Thymus (tissue), 11 donors: ENCODE results near the gene S1PR5. TPM values are rescaled to one million over a fixed set of nuclear protein-coding genes. Genes with fewer than 3 reads are reported as not detected.

Experiments used
- DNase-seq, 9 donors: peaks; one replicate each; pipeline ENCODE4 v3.0.0-alpha.2; 2013; ENCODE audit warnings: low spot score in 9 of 9, low read depth in 6 of 9, missing footprints in 1 of 9
- H3K27ac ChIP-seq, 2 donors: one replicate each; pipeline ENCODE4 v1.5.1; 2013; ENCODE audit warnings: control low read depth in 1 of 2, low read depth in 1 of 2, low read length in 1 of 2, mild to moderate bottlenecking in 1 of 2, moderate library complexity in 1 of 2
- H3K27me3 ChIP-seq, 2 donors: one replicate each; pipeline ENCODE4 v1.5.1; 2013; ENCODE audit warnings: low read length in 1 of 2; ENCODE audit not compliant: control insufficient read depth in 2 of 2, insufficient read depth in 1 of 2
- H3K36me3 ChIP-seq, 2 donors: one replicate each; pipeline ENCODE4 v1.5.1; 2013; ENCODE audit warnings: low read length in 1 of 2, mild to moderate bottlenecking in 1 of 2, moderate library complexity in 1 of 2; ENCODE audit not compliant: control insufficient read depth in 2 of 2, insufficient read depth in 2 of 2
- H3K4me1 ChIP-seq, 2 donors: one replicate each; pipeline ENCODE4 v1.5.1; 2013; ENCODE audit warnings: low read length in 2 of 2; ENCODE audit not compliant: control insufficient read depth in 2 of 2, insufficient read depth in 2 of 2
- H3K4me3 ChIP-seq, 2 donors: one replicate each; pipeline ENCODE4 v1.5.1; 2013; ENCODE audit warnings: low read length in 2 of 2, control low read depth in 1 of 2, mild to moderate bottlenecking in 1 of 2
- H3K9me3 ChIP-seq, 2 donors: one replicate each; pipeline ENCODE4 v1.5.1; 2013; ENCODE audit warnings: low read length in 1 of 2, mild to moderate bottlenecking in 1 of 2; ENCODE audit not compliant: control insufficient read depth in 2 of 2, insufficient read depth in 1 of 2
- WGBS: extraction: QIAGEN DNeasy Blood & Tissue Kit; methylation state at CpG from one replicate; pipeline ENCODE4 v1.1.7; 2013; 5-methylcytosine and 5-hydroxymethylcytosine counted together
- polyA plus RNA-seq: library from polyadenylated mRNA; stranded (reverse); fragments of 200-250 nt; gene quantifications from one replicate; pipeline ENCODE4 v1.2.3, GENCODE V29; 2013
- total RNA-seq: library from RNA; stranded (reverse); fragments of 120-200 nt; gene quantifications from one replicate; pipeline ENCODE4 v1.2.4, GENCODE V29; 2013
- donor health status: healthy.

The S1PR5 gene
- total and polyA plus RNA-seq, 2 donors = 0.61 to 4.2 TPM

DNA sequence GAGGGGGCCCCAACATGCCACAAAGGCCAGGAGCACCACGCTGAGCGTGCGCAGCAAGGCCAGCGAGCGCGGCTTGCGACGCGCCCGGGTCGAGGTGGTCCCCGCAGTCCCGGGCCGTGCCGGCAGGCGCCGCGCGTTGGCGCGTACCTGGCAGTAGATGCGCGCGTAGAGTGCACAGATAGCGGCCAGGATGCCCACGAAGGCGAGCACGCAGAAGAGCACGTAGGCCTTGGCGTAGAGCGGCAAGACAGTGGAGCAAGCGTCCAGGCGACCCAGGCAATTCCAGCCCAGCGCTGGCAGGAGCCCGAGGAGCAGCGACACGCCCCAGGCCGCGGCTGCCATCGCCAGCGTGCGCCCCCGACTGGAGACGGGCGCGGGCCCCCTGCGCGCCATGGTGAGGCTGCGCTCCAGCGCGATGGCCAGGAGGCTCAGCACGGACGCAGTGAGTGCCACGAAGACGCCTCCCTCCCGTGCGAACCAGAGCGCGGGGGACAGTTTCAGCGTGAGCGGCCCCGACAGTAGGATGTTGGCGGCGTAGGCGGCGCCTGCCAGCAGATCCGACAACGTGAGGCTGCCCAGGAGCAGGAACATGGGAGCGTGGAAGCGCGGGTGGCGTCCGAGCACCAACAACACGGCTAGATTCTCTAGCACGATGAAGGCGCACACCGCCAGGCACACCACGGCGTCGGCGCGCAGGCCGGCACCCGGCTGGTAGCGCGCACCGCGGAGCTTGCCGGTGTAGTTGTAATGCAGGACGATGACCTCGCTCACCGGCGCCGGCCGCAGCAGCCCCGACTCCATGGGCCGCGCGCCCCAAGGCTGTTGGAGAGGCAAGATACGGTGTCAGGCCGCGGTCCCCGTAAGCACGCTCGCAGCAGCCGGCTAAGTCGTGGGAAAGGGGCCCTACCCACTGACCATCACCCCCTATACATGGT is 2.8 kb downstream of the S1PR5 start:
- H3K36me3 ChIP-seq = no peaks in the 10 kb centered on the region
- H3K4me3 ChIP-seq = no peak overlapping the region
- no peak overlapping the region for H3K27ac ChIP-seq
- H3K9me3 ChIP-seq = peaks cover 0 to 12% of the 10 kb centered on the region in 2 donors
- H3K4me1 ChIP-seq = peaks cover 28 to 51% of the 10 kb centered on the region in 2 donors
- peak in 3 of 9 donors; percentile 47 to 70 (median 66) for DNase-seq
- WGBS = 8% methylated on average over 107 of the region's 107 CpGs
- peaks cover 69 to 92% of the 10 kb centered on the region in 2 donors for H3K27me3 ChIP-seq

DNA sequence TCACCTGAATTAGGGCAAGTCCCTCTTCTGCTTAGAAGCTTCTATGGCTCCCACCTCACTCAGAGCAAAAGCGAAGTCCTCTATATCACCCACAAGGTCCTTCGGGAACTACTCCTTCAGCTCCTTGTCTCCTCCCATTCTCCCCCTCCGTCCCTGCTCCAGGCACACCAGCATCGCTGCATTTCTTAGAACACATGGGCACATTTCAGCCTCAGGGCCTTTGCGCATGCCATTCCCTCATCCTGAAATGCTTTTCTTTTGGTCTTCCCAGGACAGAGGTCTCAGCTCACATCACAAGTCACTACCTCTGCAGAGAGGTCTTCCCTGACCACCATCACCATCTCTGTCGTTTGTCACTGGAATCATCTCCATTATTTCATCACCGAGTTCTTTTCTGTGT is 4.0 kb downstream of the S1PR5 start:
- Histone ChIP-seq H3K36me3 (no peaks in the 10 kb centered on the region), H3K4me3 (no peak overlapping the region), H3K27me3 (peaks cover 58 to 80% of the 10 kb centered on the region in 2 donors), H3K9me3 (peaks cover 0 to 5% of the 10 kb centered on the region in 2 donors), H3K27ac (no peak overlapping the region), H3K4me1 (peaks cover 38 to 51% of the 10 kb centered on the region in 2 donors)
- 93% methylated on average over 7 of the region's 7 CpGs for WGBS
- DNase-seq = no peak

DNA sequence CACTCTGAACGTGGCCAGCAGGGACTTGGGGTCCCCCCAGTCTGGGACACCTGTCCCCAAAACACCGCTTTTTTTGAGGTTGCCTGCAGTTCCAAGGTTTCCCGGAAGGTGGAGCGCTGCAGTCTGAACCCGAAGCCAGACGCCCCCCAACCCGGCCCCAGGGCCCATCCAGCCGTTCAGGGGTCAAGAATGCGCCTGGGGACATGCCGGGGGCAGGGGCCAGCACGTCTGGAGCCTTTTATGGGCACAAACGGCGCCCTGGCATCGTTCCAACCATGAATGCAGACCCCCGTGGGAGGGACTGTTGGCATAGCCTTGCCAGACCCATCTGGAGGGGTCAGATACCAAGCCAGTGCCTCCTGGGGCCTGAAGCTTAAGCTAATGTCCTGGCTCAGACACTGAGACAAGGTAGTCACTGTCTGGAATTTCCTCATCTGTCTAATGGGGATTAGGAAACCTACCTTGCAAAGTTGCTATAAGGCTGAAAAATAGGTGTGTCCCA is 6.9 kb downstream of the S1PR5 start:
- Histone ChIP-seq H3K4me1 (peaks cover 28 to 42% of the 10 kb centered on the region in 2 donors), H3K27ac (no peak overlapping the region)
- peak in 4 of 9 donors; percentile 42 to 67 (median 56) for DNase-seq

DNA sequence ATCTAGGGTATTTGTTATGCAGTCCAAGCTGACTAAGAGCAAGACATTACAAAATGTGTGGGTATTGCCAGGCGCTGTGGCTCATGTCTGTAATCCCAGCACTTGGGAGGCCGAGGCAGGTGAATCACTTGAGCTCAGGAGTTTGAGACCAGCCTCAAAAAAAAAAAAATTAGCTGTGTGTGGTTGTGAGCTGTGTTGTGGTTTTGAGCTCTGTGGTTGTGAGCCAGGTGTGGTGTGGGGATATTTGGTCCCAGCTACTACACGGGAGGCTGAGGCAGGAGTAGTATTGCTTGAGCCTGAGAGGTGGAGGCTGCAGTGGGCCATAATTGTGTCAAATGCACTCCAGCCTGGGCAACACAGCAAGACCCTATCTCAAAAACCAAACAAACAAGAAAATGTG is 8.5 kb downstream of the S1PR5 start:
- peak in 1 of 9 donors; percentile 61 for DNase-seq
- Histone ChIP-seq H3K4me3 (no peak overlapping the region), H3K4me1 (peaks cover 20 to 31% of the 10 kb centered on the region in 2 donors), H3K27me3 (peaks cover 16 to 35% of the 10 kb centered on the region in 2 donors), H3K36me3 (no peaks in the 10 kb centered on the region), H3K27ac (no peak overlapping the region), H3K9me3 (no peaks in the 10 kb centered on the region)
- WGBS = 10% methylated on average over 3 of the region's 3 CpGs

More for the DNA sequence above, 6.9 kb downstream of the S1PR5 start:
- Histone ChIP-seq H3K4me3 (no peak overlapping the region), H3K27me3 (peaks cover 32 to 51% of the 10 kb centered on the region in 2 donors), H3K36me3 (no peaks in the 10 kb centered on the region), H3K9me3 (no peaks in the 10 kb centered on the region)
- 11% methylated on average over 15 of the region's 15 CpGs for WGBS

DNA sequence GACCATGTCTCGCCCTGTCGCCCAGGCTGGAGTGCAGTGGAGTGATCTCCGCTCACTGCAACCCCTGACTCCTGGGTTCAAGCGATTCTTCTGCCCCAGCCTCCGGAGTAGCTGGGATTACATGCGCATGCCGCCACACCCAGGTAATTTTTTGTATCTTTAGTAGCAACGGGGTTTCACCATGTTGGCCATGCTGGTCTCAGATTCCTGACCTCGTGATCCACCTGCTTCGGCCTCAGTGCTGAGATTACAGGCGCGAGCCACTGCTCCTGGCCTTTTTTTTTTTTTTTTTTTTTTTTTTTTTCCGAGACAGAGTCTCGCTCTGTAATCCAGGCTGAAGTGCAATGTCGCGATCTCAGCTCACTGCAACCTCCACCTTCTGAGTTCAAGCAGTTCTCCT is 9.2 kb downstream of the S1PR5 start:
- DNase-seq = no peak
- WGBS = 98% methylated on average over 16 of the region's 16 CpGs
- peaks cover 20 to 33% of the 10 kb centered on the region in 2 donors for H3K4me1 ChIP-seq

DNA sequence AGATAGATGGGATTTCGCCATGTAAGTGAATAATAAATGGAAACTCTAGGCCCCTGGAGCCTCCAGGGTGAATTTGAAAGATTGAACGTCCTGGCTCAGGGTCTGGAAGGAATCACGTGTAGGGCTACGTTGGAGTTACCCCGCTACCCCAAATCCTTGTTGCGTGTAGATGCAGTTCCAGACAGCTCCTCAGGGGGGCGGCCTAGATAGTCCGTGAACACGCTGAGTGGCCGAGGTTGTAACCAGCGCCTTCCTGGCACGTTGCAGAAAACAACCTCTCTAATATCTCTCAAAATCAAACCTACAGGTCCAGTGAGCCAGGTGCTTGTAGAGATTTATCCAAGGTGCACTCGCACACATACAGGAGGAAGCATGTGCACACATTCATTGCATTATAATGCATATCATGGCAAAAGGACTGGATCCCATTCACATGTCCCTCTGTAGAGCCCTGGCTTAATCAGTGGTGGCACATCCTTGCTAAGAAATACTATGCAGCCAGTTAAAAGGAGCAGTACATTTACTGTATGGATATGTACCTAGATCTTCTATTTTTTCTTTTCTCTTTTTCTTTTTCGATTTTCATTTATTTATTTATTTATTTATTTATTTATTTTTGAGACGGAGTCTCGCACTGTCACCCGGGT is 11.5 kb downstream of the S1PR5 start:
- DNase-seq = peak in 6 of 9 donors; percentile 54 to 84 (median 73)
- no peaks in the 10 kb centered on the region for H3K9me3 ChIP-seq
- 30% methylated on average over 17 of the region's 17 CpGs for WGBS
- peaks cover 25 to 42% of the 10 kb centered on the region in 2 donors for H3K4me1 ChIP-seq
- H3K27me3 ChIP-seq = peaks cover 3 to 12% of the 10 kb centered on the region in 2 donors
- H3K4me3 ChIP-seq = no peak overlapping the region
- H3K27ac ChIP-seq = no peak overlapping the region
- no peaks in the 10 kb centered on the region for H3K36me3 ChIP-seq

More for the DNA sequence above, 9.2 kb downstream of the S1PR5 start:
- Histone ChIP-seq H3K36me3 (no peaks in the 10 kb centered on the region), H3K27me3 (peaks cover 11 to 35% of the 10 kb centered on the region in 2 donors), H3K9me3 (no peaks in the 10 kb centered on the region), H3K4me3 (no peak overlapping the region), H3K27ac (no peak overlapping the region)

DNA sequence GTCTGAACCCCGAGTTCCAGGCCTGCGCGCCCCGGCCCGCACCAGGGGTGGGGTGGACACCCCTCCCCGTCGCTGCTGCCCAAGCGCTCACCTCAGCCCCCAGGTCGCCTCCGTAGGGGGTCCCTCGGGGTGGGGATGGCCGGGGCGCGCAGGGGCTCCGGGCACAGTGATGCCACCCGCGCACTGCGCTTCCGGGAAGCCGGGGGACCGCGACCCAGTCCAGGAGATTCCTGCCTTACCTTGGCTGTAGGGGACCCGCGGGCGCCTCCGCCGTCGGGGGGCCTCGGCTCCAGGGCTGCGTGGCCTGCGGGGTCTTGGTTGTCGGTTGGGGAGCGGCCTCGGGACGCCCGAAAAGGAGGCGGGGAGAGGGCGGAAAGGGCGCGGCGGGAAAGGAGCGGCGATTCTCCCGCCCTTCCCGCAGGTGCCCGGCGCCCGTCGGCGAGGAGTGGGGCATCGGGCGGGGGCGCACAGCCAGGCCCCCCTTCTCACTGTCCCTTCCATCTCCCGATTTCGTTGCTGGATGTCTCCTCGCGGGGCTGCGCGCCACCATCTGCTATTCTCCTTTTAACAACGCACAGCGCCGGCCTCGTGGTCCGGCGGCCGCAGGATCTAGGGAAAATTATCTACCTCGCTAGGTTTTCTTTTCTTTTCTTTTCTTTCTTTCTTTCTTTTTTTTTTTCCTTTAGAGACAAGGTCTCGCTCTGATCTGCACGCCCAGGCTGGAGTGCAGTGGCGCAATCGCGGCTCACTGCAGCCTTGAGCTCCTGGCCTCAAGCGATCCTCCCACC is 14.1 kb downstream of the S1PR5 start, which contains the start of gene KEAP1:
Gene KEAP1 (minus strand): TSS at position 355 of the 788 bp plus-strand sequence. CDS start 3,323 bp downstream, outside the sequence.
- WGBS = 6% methylated on average over 73 of the region's 73 CpGs
- peaks cover 12 to 17% of the 10 kb centered on the region in 2 donors for H3K36me3 ChIP-seq
- H3K4me1 ChIP-seq = peaks cover 10 to 20% of the 10 kb centered on the region in 2 donors
- H3K4me3 ChIP-seq = peak within 1 kb of the TSS; percentile 87 to 98
- H3K27me3 ChIP-seq = peaks cover 0 to 7% of the 10 kb centered on the region in 2 donors
- H3K27ac ChIP-seq = peak within 1 kb of the TSS; percentile 65 to 90
- DNase-seq = peak in 2 of 9 donors; percentile 31 to 60
- no peaks in the 10 kb centered on the region for H3K9me3 ChIP-seq

DNA sequence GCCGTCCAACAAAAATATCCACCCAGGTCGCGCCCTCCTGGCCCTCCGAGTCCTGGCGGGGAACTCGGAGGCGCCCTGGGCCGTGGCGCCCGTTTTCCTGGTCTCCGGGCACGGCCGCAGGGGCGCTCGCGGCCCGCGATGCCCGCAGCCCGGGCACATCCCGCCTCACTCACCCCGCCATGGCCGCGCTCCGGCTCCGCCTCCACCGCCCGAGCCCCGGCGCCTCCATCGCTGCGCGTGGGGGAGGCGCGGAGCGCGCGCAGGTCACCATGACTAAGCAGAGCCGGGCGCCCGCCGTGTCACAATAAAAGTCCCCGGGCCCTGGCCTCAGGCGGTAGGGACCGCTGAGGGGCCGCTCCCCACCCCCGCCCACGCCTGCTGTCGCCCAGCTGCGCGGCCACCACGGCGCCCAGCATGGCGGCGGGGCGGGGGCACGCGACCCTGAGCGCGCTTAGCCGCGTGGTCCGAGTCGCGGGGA is 14.7 kb downstream of the S1PR5 start:
- H3K4me1 ChIP-seq = peaks cover 7 to 14% of the 10 kb centered on the region in 2 donors
- peaks cover 0 to 7% of the 10 kb centered on the region in 2 donors for H3K27me3 ChIP-seq
- under 1% methylated on average over 65 of the region's 65 CpGs for WGBS

More for the DNA sequence above, 14.7 kb downstream of the S1PR5 start:
- peak in 7 of 9 donors; percentile 44 to 90 (median 74) for DNase-seq
- H3K27ac ChIP-seq = peak overlapping the region; percentile 65 to 90
- H3K4me3 ChIP-seq = peak overlapping the region; percentile 87 to 98
- H3K9me3 ChIP-seq = no peaks in the 10 kb centered on the region
- H3K36me3 ChIP-seq = peaks cover 15 to 21% of the 10 kb centered on the region in 2 donors
